Smooth muscle cell (in vitro differentiated cells): ENCODE results near the gene TMOD3. TPM values are rescaled to one million over a fixed set of nuclear protein-coding genes. Genes with fewer than 3 reads are reported as not detected.

Experiments
- DNase-seq: peaks from one replicate; lab custom pipeline; 2025; ENCODE audit not compliant: unreplicated experiment; lab: John Stamatoyannopoulos, UW
- H2AFZ ChIP-seq: fragments of 200-600 bp; sonication (generic); 2 replicates; pipeline ENCODE4 v1.6.0; 2016; ENCODE audit warnings: antibody characterized with exemption, low read depth, mild to moderate bottlenecking
- H3F3A ChIP-seq: fragments of 200-600 bp; sonication (generic); 2 replicates; pipeline ENCODE4 v1.6.0; 2017; ENCODE audit warnings: antibody characterized with exemption, low read depth
- H3K27ac ChIP-seq: fragments of 200-600 bp; sonication (generic); 2 replicates; pipeline ENCODE4 v1.5.1; 2016; ENCODE audit warnings: low read depth, mild to moderate bottlenecking
- H3K27me3 ChIP-seq: fragments of 200-600 bp; sonication (generic); 2 replicates; pipeline ENCODE4 v1.6.1; 2016; ENCODE audit warnings: low read depth, mild to moderate bottlenecking
- H3K36me3 ChIP-seq: fragments of 200-600 bp; sonication (generic); 2 replicates; pipeline ENCODE4 v1.5.1; 2016; ENCODE audit warnings: low read depth
- H3K4me1 ChIP-seq: fragments of 200-600 bp; sonication (generic); 2 replicates; pipeline ENCODE4 v1.5.1; 2016; ENCODE audit warnings: low read depth
- H3K4me2 ChIP-seq: fragments of 200-600 bp; sonication (generic); 2 replicates; pipeline ENCODE4 v1.6.0; 2016; ENCODE audit warnings: mild to moderate bottlenecking
- H3K4me3 ChIP-seq: fragments of 200-600 bp; sonication (generic); 2 replicates; pipeline ENCODE4 v1.5.1; 2016; ENCODE audit warnings: mild to moderate bottlenecking
- H3K79me2 ChIP-seq: fragments of 200-600 bp; sonication (generic); 2 replicates; pipeline ENCODE4 v1.6.0; 2016; ENCODE audit warnings: low read depth, mild to moderate bottlenecking
- H3K9ac ChIP-seq: fragments of 200-600 bp; sonication (generic); 2 replicates; pipeline ENCODE4 v1.6.0; 2016; ENCODE audit warnings: low read depth
- H3K9me3 ChIP-seq: fragments of 200-600 bp; sonication (generic); replicated peaks from 2 replicates; pipeline ENCODE4 v1.5.1; 2016; ENCODE audit warnings: low read depth
- H4K20me1 ChIP-seq: fragments of 200-600 bp; sonication (generic); 2 replicates; pipeline ENCODE4 v1.6.0; 2016; ENCODE audit warnings: low read depth
- WGBS: methylation state at CpG from one replicate; pipeline ENCODE4 v1.1.7; 2016; ENCODE audit warnings: low lambda C conversion rate; 5-methylcytosine and 5-hydroxymethylcytosine counted together
- polyA plus RNA-seq: library from polyadenylated mRNA; unstranded; fragments of >200 nt; fragmentation: Nextera tagmentation; extraction: Ambion mirVana; gene quantifications from 2 replicates; pipeline ENCODE4 v1.2.1, GENCODE V29; 2016
- total RNA-seq: library from RNA; depleted of rRNA; stranded (reverse); fragments of >200 nt; gene quantifications from 2 replicates; pipeline ENCODE4 v1.2.3, GENCODE V29; 2014
- TF ChIP-seq, protein P1 (sequence below): fragments of 200-600 bp; sonication (generic); IDR thresholded peaks from 2 replicates; pipeline ENCODE4 v1.5.1; 2017; ENCODE audit warnings: borderline replicate concordance, mild to moderate bottlenecking, antibody characterized with exemption; ENCODE audit not compliant: insufficient read depth, poor library complexity, severe bottlenecking

TMOD3 gene
- total and polyA plus RNA-seq, 2 experiments from 2014 or later: 18.6 to 35.7 TPM

DNA sequence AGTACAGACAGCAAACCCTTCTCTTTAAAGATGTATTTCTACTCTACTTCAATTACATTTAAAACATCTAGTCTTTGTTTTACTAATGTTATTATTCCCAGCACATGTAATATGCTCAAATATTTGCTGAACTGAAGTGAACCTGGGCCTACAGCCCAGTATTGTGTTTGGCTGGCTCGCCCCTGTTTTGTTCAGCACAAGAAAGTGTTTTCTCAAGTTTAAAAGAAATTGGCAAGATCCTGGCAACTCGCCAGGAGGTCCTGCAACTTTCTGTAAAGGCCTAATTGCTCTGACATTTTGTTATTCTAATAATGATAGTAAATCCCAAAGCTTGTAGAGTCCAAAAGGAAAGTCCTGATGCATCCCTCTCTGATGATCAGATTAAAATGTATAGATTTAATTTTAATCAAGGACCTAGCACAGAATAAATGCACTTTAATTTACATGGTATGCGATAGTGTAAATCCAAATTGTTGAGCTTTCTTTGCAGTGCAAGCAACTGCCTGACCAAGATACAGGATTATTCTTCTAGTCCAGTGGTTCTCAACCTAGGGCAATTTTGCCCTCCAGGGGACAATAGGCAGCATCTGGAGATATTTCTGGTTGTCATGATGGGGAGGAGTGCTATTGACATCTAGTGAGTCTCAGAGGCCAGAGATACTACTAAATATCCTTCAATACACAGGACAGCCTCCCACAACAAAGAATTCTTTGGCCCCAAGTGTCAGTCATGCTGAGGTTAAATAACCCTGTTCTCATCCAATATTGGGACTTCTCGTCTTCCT, 35.7 kb upstream of the TMOD3 start:
- no peak for DNase-seq
- WGBS: 95% methylated on average over 4 of the region's 4 CpGs

DNA sequence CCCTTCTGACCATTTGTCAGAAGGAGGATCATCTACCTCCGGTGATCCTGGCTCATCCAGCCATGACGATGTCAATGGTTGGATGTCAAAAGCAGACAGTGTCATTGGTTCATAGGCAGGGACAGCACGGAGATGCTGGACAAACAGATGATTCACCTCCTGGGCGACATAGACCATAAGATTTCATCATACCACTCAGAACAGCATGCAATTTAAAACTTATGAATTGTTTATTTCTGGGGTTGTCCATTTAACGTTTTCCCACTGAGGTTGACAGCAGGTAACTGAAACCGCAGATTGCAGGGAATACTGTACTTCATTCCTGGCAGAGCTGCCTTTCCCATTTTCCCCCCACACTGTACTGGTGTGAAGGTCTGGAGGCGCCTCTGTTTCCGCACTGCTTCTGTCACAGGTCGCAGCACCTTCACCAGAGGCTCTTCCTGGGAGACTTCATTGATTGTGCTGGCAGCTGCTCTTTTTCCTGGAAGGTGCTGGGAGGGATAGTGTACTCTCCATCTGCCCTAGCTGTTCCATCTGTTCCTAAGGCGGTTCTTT, 32.5 kb upstream of the TMOD3 start:
- Histone ChIP-seq H2AFZ (no peak overlapping the region), H3K79me2 (no peaks in the 10 kb centered on the region), H3K9ac (no peak overlapping the region), H3K27ac (no peak overlapping the region), H3K36me3 (no peaks in the 10 kb centered on the region), H3F3A (no peaks in the 10 kb centered on the region), H3K4me1 (no peaks in the 10 kb centered on the region), H3K27me3 (no peaks in the 10 kb centered on the region), H4K20me1 (no peaks in the 10 kb centered on the region), H3K4me2 (no peak overlapping the region), H3K9me3 (no peaks in the 10 kb centered on the region), H3K4me3 (no peak overlapping the region)
- TF ChIP-seq, protein P1, sequence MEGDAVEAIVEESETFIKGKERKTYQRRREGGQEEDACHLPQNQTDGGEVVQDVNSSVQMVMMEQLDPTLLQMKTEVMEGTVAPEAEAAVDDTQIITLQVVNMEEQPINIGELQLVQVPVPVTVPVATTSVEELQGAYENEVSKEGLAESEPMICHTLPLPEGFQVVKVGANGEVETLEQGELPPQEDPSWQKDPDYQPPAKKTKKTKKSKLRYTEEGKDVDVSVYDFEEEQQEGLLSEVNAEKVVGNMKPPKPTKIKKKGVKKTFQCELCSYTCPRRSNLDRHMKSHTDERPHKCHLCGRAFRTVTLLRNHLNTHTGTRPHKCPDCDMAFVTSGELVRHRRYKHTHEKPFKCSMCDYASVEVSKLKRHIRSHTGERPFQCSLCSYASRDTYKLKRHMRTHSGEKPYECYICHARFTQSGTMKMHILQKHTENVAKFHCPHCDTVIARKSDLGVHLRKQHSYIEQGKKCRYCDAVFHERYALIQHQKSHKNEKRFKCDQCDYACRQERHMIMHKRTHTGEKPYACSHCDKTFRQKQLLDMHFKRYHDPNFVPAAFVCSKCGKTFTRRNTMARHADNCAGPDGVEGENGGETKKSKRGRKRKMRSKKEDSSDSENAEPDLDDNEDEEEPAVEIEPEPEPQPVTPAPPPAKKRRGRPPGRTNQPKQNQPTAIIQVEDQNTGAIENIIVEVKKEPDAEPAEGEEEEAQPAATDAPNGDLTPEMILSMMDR: no peak
- 86% methylated on average over 10 of the region's 10 CpGs for WGBS
- DNase-seq: no peak

More for the DNA sequence above, 35.7 kb upstream of the TMOD3 start:
- Histone ChIP-seq H3F3A (no peaks in the 10 kb centered on the region), H3K79me2 (no peaks in the 10 kb centered on the region), H3K4me2 (no peak overlapping the region), H3K4me3 (no peak overlapping the region), H3K27me3 (no peaks in the 10 kb centered on the region), H3K9me3 (no peaks in the 10 kb centered on the region), H3K27ac (no peak overlapping the region), H3K4me1 (no peaks in the 10 kb centered on the region), H3K36me3 (no peaks in the 10 kb centered on the region), H2AFZ (no peak overlapping the region), H3K9ac (no peak overlapping the region), H4K20me1 (no peaks in the 10 kb centered on the region)
- TF ChIP-seq, protein P1: no peak

DNA sequence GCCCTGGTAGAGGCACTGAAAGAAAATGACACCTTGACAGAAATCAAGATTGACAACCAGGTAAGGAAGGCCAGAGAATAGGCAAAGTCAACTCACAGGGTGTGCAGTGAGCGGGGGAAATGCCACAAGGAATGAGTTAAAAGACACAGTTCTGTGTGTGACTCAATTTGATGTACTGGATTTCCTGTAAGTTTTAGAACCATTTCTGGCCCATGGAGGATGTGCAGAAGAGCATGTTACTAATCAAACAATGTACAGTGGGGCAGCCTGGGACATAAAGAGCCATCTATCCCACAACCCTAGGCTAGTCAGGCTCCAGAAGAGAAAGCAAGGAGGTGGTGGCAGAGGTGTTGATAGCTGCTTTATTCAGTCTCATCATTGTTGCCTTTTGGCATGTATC, 31.2 kb upstream of the TMOD3 start:
- DNase-seq: no peak
- Histone ChIP-seq H3K27me3 (no peaks in the 10 kb centered on the region), H3K9ac (no peak overlapping the region), H3K4me3 (no peak overlapping the region), H2AFZ (no peak overlapping the region), H4K20me1 (no peaks in the 10 kb centered on the region), H3K36me3 (no peaks in the 10 kb centered on the region), H3K4me2 (no peak overlapping the region), H3K27ac (no peak overlapping the region), H3K4me1 (no peaks in the 10 kb centered on the region), H3K9me3 (no peaks in the 10 kb centered on the region), H3K79me2 (no peaks in the 10 kb centered on the region), H3F3A (no peaks in the 10 kb centered on the region)
- 81% methylated on average over 1 of the region's 1 CpG for WGBS
- TF ChIP-seq, protein P1: no peak
